Adrenal gland (tissue), 12 donors: Measurements from ENCODE around the gene AHDC1. TPM values are rescaled to one million over a fixed set of nuclear protein-coding genes. Genes with fewer than 3 reads are reported as not detected.

Experiments
- DNase-seq, 7 donors: peaks; one replicate each; pipeline ENCODE4 v3.0.0-alpha.2; 2019 to 2020
- H3K27ac ChIP-seq, 5 donors: fragments of 200-600 bp; sonication (generic) in 4 of 5; 1 replicate in 3 of 5; 2 replicates in 2 of 5; pipeline versions ENCODE4 v1.5.1 to v1.8.0; 2016 to 2020; ENCODE audit warnings: mild to moderate bottlenecking in 1 of 5
- H3K27me3 ChIP-seq: fragments of 200-600 bp; 2 replicates; pipeline ENCODE4 v1.8.0; 2021
- H3K36me3 ChIP-seq, 2 donors: fragments of 200-600 bp; replicated peaks in 1 of 2; 1 replicate in 1 of 2; 2 replicates in 1 of 2; pipeline versions ENCODE4 v1.5.1 to v1.8.0; 2018 to 2022
- H3K4me1 ChIP-seq, 2 donors: fragments of 200-600 bp; replicated peaks in 1 of 2; 1 replicate in 1 of 2; 2 replicates in 1 of 2; pipeline versions ENCODE4 v1.5.1 to v1.8.0; 2018 to 2021
- H3K4me3 ChIP-seq, 4 donors: fragments of 200-600 bp; sonication (generic) in 3 of 4; one replicate each; pipeline ENCODE4 v1.5.1; 2016 to 2018
- H3K9me3 ChIP-seq, 3 donors: fragments of 200-600 bp; sonication (generic) in 1 of 3; replicated peaks in 1 of 3; 1 replicate in 2 of 3; 2 replicates in 1 of 3; pipeline versions ENCODE4 v1.5.1 to v1.8.0; 2016 to 2021
- POLR2A ChIP-seq, 2 donors: fragments of 450-650 bp; IDR thresholded peaks; one replicate each; pipeline ENCODE4 v1.6.1; 2017; ENCODE audit warnings: antibody characterized with exemption in 2 of 2, mild to moderate bottlenecking in 2 of 2, moderate library complexity in 1 of 2
- WGBS, 4 donors: extraction: QIAGEN DNeasy Blood & Tissue Kit in 2 of 4; methylation state at CpG; one replicate each; pipeline versions ENCODE4 v1.1.5 to v1.1.7; 2013 to 2017; 5-methylcytosine and 5-hydroxymethylcytosine counted together
- intact Hi-C, 2 donors: fragments of 100-400 bp; cut with DNase I; formaldehyde crosslinking; loops; one replicate each; pipeline versions ENCODE4 v1.14.1 to v1.15.0; 2022 to 2023
- polyA plus RNA-seq, 3 donors: library from polyadenylated mRNA; stranded (reverse); fragments of 200-250 nt in 2 of 3; fragments of 350-450 nt in 1 of 3; fragmentation: Illumina TruSeq in 1 of 3; extraction: RNeasy Lipid Tissue Mini Kit (QIAGEN cat#74804) in 1 of 3; gene quantifications; one replicate each; pipeline ENCODE4 v1.2.3, GENCODE V29; 2013 to 2014
- total RNA-seq, 9 donors: library from RNA; depleted of rRNA in 4 of 9; stranded (reverse); fragments of >200 nt in 4 of 9; fragments of 120-200 nt in 1 of 9; fragmentation: NEBNext Ultra II Directional in 1 of 9; extraction: Animal tissue kit (Norgen Biotek cat#: 25700) in 1 of 9; gene quantifications; one replicate each; pipeline versions ENCODE4 v1.1.0 to v1.2.4, GENCODE V29; 2013 to 2023
- TF ChIP-seq, protein P1 (sequence below), 6 experiments: fragments of 450-650 bp in 4 of 6; fragments of 200-600 bp in 2 of 6; sonication (generic) in 1 of 6; IDR thresholded peaks; 1 replicate in 5 of 6; 2 replicates in 1 of 6; pipeline versions ENCODE4 v1.5.1 to v1.8.0; 2016 to 2021; ENCODE audit warnings: antibody characterized with exemption in 6 of 6, mild to moderate bottlenecking in 2 of 6, moderate library complexity in 1 of 6
- donor health status: healthy with polysubstance abuse.
- donor health status: Bipolar disorder and iron deficiency.
- donor health status: DM: yes; HTN: yes; CAD: no.
- donor health status: DM: no; HTN: no; CAD: no.
- donor health status: DM: no; HTN: no; CAD: no.
- donor health status: DM: yes; HTN: yes; CAD: no.

AHDC1 gene
- total and polyA plus RNA-seq, 12 donors: 10.4 to 111 (median 61.3) TPM

DNA sequence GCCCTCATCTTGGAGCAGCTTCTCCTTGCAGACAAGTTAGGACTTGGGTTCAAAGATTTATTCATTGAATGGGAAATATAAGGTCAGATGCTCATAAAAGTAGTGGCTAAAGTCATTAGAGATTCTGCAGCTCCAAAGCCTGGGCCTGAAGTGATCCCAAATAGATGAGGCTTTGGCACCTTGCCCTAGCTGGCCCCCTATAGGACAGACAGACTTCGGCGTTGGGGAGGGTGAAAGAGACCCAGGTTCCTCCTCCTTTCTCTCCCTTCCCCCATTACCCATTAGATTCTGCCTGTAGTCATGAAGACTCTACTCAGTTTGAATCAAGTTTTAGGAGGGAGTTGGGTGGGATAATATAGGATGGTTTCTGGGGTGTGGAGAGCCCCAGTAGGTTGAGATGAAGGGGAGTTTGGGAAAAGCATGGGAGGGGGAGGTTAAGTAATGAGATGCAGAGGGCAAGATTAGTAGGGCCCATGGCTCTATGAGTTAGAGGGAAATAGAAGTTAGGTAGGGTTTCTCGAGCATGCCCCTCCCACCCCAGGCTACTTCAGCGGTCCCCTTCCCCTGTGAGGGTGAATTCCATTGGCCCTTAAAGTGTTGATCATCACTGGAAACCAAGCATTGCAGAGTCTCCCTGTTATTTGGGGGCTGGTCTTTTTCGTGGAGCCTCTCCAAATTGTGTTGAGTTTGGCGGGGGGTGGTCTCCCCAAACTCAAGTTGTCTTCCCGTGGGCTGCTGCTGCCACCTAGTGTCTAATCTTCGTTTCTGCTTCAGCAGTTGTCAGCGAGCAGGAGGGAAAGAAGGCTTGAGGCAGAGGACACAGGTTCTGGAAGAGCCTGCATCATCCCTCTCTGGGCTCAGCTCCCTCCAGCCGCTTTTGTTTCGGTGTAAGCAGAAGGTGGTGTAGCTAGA lies 2.1 kb upstream of the AHDC1 start:
- Histone ChIP-seq H3K36me3 (no peaks in the 10 kb centered on the region), H3K9me3 (no peaks in the 10 kb centered on the region), H3K4me3 (no peak overlapping the region), H3K4me1 (peaks cover 10 to 17% of the 10 kb centered on the region in 2 donors), H3K27me3 (no peaks in the 10 kb centered on the region), H3K27ac (no peak overlapping the region)
- WGBS, 4 donors: 16 to 20% (median 18%) methylated on average over 11 of the region's 11 CpGs
- TF ChIP-seq, protein P1, sequence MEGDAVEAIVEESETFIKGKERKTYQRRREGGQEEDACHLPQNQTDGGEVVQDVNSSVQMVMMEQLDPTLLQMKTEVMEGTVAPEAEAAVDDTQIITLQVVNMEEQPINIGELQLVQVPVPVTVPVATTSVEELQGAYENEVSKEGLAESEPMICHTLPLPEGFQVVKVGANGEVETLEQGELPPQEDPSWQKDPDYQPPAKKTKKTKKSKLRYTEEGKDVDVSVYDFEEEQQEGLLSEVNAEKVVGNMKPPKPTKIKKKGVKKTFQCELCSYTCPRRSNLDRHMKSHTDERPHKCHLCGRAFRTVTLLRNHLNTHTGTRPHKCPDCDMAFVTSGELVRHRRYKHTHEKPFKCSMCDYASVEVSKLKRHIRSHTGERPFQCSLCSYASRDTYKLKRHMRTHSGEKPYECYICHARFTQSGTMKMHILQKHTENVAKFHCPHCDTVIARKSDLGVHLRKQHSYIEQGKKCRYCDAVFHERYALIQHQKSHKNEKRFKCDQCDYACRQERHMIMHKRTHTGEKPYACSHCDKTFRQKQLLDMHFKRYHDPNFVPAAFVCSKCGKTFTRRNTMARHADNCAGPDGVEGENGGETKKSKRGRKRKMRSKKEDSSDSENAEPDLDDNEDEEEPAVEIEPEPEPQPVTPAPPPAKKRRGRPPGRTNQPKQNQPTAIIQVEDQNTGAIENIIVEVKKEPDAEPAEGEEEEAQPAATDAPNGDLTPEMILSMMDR (IDR thresholded peaks at IDR 0.05): peak; percentile 65 to 96 (median 88)
- peak in 1 of 2 donors; percentile 20 for TF ChIP-seq POLR2A (IDR thresholded peaks at IDR 0.05)
- intact Hi-C loops: loop anchor here (2.0 to 5.0 kb wide), 3 partner anchors 49 to 57 kb away; no protein-coding TSS in a partner anchor
- DNase-seq: peak in 3 of 7 donors; percentile 51 to 77 (median 70)

DNA sequence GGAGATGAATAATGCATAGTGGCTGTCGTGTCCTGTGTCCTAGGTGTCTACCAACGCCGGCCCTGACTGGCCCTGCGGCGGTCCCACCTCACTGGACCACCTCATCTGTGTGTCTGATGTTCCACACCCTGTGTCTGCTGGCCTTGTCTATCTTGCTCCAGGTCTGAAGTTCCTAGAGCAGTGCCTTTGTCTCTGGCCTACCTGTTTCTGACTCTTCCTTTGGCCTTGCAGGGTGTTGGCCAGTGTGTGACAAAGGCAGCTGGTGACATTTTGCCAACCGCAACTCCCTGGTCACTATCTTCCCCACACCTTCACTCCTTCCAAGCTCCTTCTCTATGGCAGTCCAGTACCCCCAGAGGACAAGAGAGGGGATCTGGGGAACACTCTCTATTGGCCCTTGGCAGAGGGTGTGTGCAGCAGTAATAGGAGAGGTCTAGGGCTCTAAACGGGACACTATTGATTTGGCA lies 1.4 kb upstream of the AHDC1 start:
- TF ChIP-seq, protein P1 (IDR thresholded peaks at IDR 0.05): no peak
- no peak for TF ChIP-seq POLR2A (IDR thresholded peaks at IDR 0.05)
- H3K4me1 ChIP-seq: peaks cover 17 to 24% of the 10 kb centered on the region in 2 donors
- H3K4me3 ChIP-seq: no peak overlapping the region
- no peak overlapping the region for H3K27ac ChIP-seq
- no peaks in the 10 kb centered on the region for H3K36me3 ChIP-seq
- no peaks in the 10 kb centered on the region for H3K9me3 ChIP-seq
- intact Hi-C loops: loop anchor here in 1 of 2 donors (2.0 to 5.0 kb wide), 2 partner anchors 49 to 57 kb away; no protein-coding TSS in a partner anchor
- WGBS, 4 donors: 60 to 76% (median 67%) methylated on average over 4 to 7 of the region's 7 CpGs
- H3K27me3 ChIP-seq: no peaks in the 10 kb centered on the region
- DNase-seq: no peak

- Histone ChIP-seq H3K9me3 (no peaks in the 10 kb centered on the region), H3K4me3 (peak overlapping the region in 2 of 4 donors; percentile 77 to 95), H3K27ac (peak overlapping the region in 1 of 5 donors; percentile 96), H3K36me3 (no peaks in the 10 kb centered on the region), H3K27me3 (no peaks in the 10 kb centered on the region), H3K4me1 (peaks cover 23 to 30% of the 10 kb centered on the region in 2 donors)
- no peak for DNase-seq
- TF ChIP-seq, protein P1 (IDR thresholded peaks at IDR 0.05): no peak
- no peak for TF ChIP-seq POLR2A (IDR thresholded peaks at IDR 0.05)
- WGBS, 4 donors: 38 to 41% (median 40%) methylated on average over 13 to 21 of the region's 21 CpGs
- intact Hi-C loops: loop anchor here (2.0 to 5.0 kb wide), 4 partner anchors 47 to 207 kb away; no protein-coding TSS in a partner anchor
These were observed 795 bp upstream of the AHDC1 start for GRCh38 chr1:27604579-27605299.

- H3K27ac ChIP-seq: peak overlapping the region; percentile 84 to 96 (median 90)
- H3K36me3 ChIP-seq: no peaks in the 10 kb centered on the region
- H3K4me1 ChIP-seq: peaks cover 38 to 44% of the 10 kb centered on the region in 2 donors
- no peaks in the 10 kb centered on the region for H3K9me3 ChIP-seq
- peak in 2 of 7 donors; percentile 52 to 73 for DNase-seq
- no peaks in the 10 kb centered on the region for H3K27me3 ChIP-seq
- no peak for TF ChIP-seq POLR2A (IDR thresholded peaks at IDR 0.05)
- TF ChIP-seq, protein P1 (IDR thresholded peaks at IDR 0.05): no peak
- WGBS, 4 donors: 0 to 3% (median 1%) methylated on average over 3 to 43 of the region's 43 CpGs
- intact Hi-C loops: loop anchor here (2.0 to 5.0 kb wide), 3 partner anchors 46 to 206 kb away; no protein-coding TSS in a partner anchor
- H3K4me3 ChIP-seq: peak overlapping the region; percentile 39 to 95 (median 76)
These were observed 649 bp downstream of the AHDC1 start for GRCh38 chr1:27603309-27603680.
